Gastrocnemius medialis (tissue), 4 donors: Measurements from ENCODE around the gene UNC93A. TPM values are rescaled to one million over a fixed set of nuclear protein-coding genes. Genes with fewer than 3 reads are reported as not detected.

Source experiments
- ATAC-seq, 2 donors: fragments of 150-250 bp; one replicate each; pipeline ENCODE4 v1.9.1; 2016
- DNase-seq, 2 donors: peaks; one replicate each; pipeline ENCODE4 v3.0.0-alpha.2; 2019
- H3K27ac ChIP-seq, 4 donors: fragments of 200-600 bp; sonication (generic); 1 replicate in 1 of 4; 2 replicates in 3 of 4; pipeline ENCODE4 v1.5.1; 2016 to 2018; ENCODE audit warnings: mild to moderate bottlenecking in 2 of 4, moderate library complexity in 1 of 4
- H3K27me3 ChIP-seq, 3 donors: fragments of 200-600 bp; sonication (generic) in 2 of 3; 1 replicate in 1 of 3; 2 replicates in 2 of 3; pipeline versions ENCODE4 v1.5.1 to v1.6.0; 2016 to 2019; ENCODE audit warnings: mild to moderate bottlenecking in 1 of 3, moderate library complexity in 1 of 3
- H3K36me3 ChIP-seq, 2 donors: fragments of 200-600 bp; sonication (generic) in 1 of 2; one replicate each; pipeline ENCODE4 v1.5.1; 2017 to 2018
- H3K4me1 ChIP-seq, 2 donors: fragments of 200-600 bp; sonication (generic) in 1 of 2; one replicate each; pipeline ENCODE4 v1.5.1; 2016 to 2017; ENCODE audit warnings: mild to moderate bottlenecking in 2 of 2
- H3K4me3 ChIP-seq, 4 donors: fragments of 200-600 bp; sonication (generic) in 3 of 4; 1 replicate in 1 of 4; 2 replicates in 3 of 4; pipeline ENCODE4 v1.5.1; 2016 to 2019; ENCODE audit warnings: mild to moderate bottlenecking in 2 of 4
- H3K9me3 ChIP-seq, 3 donors: fragments of 200-600 bp; sonication (generic) in 2 of 3; 1 replicate in 1 of 3; 2 replicates in 2 of 3; pipeline ENCODE4 v1.5.1; 2016 to 2019
- CTCF ChIP-seq, 5 experiments: fragments of 450-650 bp in 3 of 5; fragments of 200-600 bp in 2 of 5; sonication (generic) in 2 of 5; IDR thresholded peaks in 4 of 5; conservative IDR thresholded peaks in 1 of 5; 1 replicate in 4 of 5; 2 replicates in 1 of 5; pipeline ENCODE4 v1.5.1; 2016 to 2019; ENCODE audit warnings: antibody characterized with exemption in 5 of 5, mild to moderate bottlenecking in 3 of 5, moderate library complexity in 3 of 5
- POLR2A ChIP-seq, 2 donors: fragments of 450-650 bp; IDR thresholded peaks; one replicate each; pipeline ENCODE4 v1.6.1; 2017; ENCODE audit warnings: antibody characterized with exemption in 2 of 2, mild to moderate bottlenecking in 2 of 2, moderate library complexity in 2 of 2
- in situ Hi-C, 4 donors: fragments of 200-750 bp; cut with MboI; loops; one replicate each; pipeline versions ENCODE4 v1.15.0 to v1.8.0; 2017; ENCODE audit warnings: low sequenced_read_pairs in 4 of 4
- intact Hi-C: fragments of 100-400 bp; cut with DNase I; formaldehyde crosslinking; loops from one replicate; pipeline ENCODE4 v1.15.1; 2023; ENCODE audit warnings: low total_unique reads
- total RNA-seq, 4 donors: library from RNA; depleted of rRNA; stranded (reverse); fragments of >200 nt; gene quantifications; one replicate each; pipeline versions ENCODE4 v1.1.0 to v1.2.3, GENCODE V29; 2016

Gene UNC93A
- total RNA-seq, 4 donors from 2014 or later: not detected

- no peaks in the 10 kb centered on the region for H3K9me3 ChIP-seq
- intact Hi-C loops: no loop called here
- no peak overlapping the region for H3K4me3 ChIP-seq
- DNase-seq (no peak), ATAC-seq (no peak)
- peaks cover 0 to 3% (median 0%) of the 10 kb centered on the region in 3 donors for H3K27me3 ChIP-seq
- no peak overlapping the region for H3K27ac ChIP-seq
- TF ChIP-seq POLR2A (IDR thresholded peaks at IDR 0.05): no peak
- TF ChIP-seq CTCF (IDR thresholded peaks at IDR 0.05 in 4 of 5, conservative IDR thresholded peaks at IDR 0.05 in 1 of 5): no peak
- no peaks in the 10 kb centered on the region for H3K4me1 ChIP-seq
- no peaks in the 10 kb centered on the region for H3K36me3 ChIP-seq
- in situ Hi-C loops: loop anchor here in 1 of 4 donors (25.0 kb wide), 1 partner anchor 507 kb away; no protein-coding TSS in a partner anchor
Measured at GRCh38 chr6:167294241-167294640, 3.1 kb downstream of the UNC93A start.

GRCh38 chr6:167294651-167295494 lies 3.8 kb downstream of the UNC93A start:
- no peak for TF ChIP-seq CTCF (IDR thresholded peaks at IDR 0.05 in 4 of 5, conservative IDR thresholded peaks at IDR 0.05 in 1 of 5)
- no peak for TF ChIP-seq POLR2A (IDR thresholded peaks at IDR 0.05)
- Histone ChIP-seq H3K36me3 (no peaks in the 10 kb centered on the region), H3K27ac (no peak overlapping the region), H3K27me3 (peaks cover 0 to 3% (median 0%) of the 10 kb centered on the region in 3 donors), H3K4me3 (no peak overlapping the region), H3K9me3 (no peaks in the 10 kb centered on the region), H3K4me1 (no peaks in the 10 kb centered on the region)
- ATAC-seq: no peak
- DNase-seq: no peak
- in situ Hi-C loops: loop anchor here in 1 of 4 donors (25.0 kb wide), 1 partner anchor 508 kb away; no protein-coding TSS in a partner anchor
- intact Hi-C loops: no loop called here

- no peak for DNase-seq
- no peaks in the 10 kb centered on the region for H3K36me3 ChIP-seq
- no peak overlapping the region for H3K4me3 ChIP-seq
- no peaks in the 10 kb centered on the region for H3K4me1 ChIP-seq
- H3K27ac ChIP-seq: no peak overlapping the region
- peaks cover 0 to 3% (median 0%) of the 10 kb centered on the region in 3 donors for H3K27me3 ChIP-seq
- in situ Hi-C loops: loop anchor here in 1 of 4 donors (25.0 kb wide), 1 partner anchor 508 kb away; no protein-coding TSS in a partner anchor
- intact Hi-C loops: no loop called here
- TF ChIP-seq POLR2A (IDR thresholded peaks at IDR 0.05) (no peak), CTCF (IDR thresholded peaks at IDR 0.05 in 4 of 5, conservative IDR thresholded peaks at IDR 0.05 in 1 of 5) (no peak)
- no peaks in the 10 kb centered on the region for H3K9me3 ChIP-seq
- ATAC-seq: no peak
Measured at GRCh38 chr6:167295495-167296292, 4.6 kb downstream of the UNC93A start.

- in situ Hi-C loops: loop anchor here in 1 of 4 donors (25.0 kb wide), 1 partner anchor 509 kb away; no protein-coding TSS in a partner anchor
- Histone ChIP-seq H3K27ac (no peak overlapping the region), H3K36me3 (no peaks in the 10 kb centered on the region), H3K4me1 (no peaks in the 10 kb centered on the region), H3K9me3 (no peaks in the 10 kb centered on the region), H3K27me3 (peaks cover 0 to 3% (median 0%) of the 10 kb centered on the region in 3 donors), H3K4me3 (no peak overlapping the region)
- no peak for TF ChIP-seq POLR2A (IDR thresholded peaks at IDR 0.05)
- TF ChIP-seq CTCF (IDR thresholded peaks at IDR 0.05 in 4 of 5, conservative IDR thresholded peaks at IDR 0.05 in 1 of 5): no peak
- ATAC-seq (no peak), DNase-seq (no peak)
- intact Hi-C loops: no loop called here
Measured at GRCh38 chr6:167296293-167296690, 5.2 kb downstream of the UNC93A start.
